ENCODE results near the gene EEF1AKMT3.

The EEF1AKMT3 gene

DNA sequence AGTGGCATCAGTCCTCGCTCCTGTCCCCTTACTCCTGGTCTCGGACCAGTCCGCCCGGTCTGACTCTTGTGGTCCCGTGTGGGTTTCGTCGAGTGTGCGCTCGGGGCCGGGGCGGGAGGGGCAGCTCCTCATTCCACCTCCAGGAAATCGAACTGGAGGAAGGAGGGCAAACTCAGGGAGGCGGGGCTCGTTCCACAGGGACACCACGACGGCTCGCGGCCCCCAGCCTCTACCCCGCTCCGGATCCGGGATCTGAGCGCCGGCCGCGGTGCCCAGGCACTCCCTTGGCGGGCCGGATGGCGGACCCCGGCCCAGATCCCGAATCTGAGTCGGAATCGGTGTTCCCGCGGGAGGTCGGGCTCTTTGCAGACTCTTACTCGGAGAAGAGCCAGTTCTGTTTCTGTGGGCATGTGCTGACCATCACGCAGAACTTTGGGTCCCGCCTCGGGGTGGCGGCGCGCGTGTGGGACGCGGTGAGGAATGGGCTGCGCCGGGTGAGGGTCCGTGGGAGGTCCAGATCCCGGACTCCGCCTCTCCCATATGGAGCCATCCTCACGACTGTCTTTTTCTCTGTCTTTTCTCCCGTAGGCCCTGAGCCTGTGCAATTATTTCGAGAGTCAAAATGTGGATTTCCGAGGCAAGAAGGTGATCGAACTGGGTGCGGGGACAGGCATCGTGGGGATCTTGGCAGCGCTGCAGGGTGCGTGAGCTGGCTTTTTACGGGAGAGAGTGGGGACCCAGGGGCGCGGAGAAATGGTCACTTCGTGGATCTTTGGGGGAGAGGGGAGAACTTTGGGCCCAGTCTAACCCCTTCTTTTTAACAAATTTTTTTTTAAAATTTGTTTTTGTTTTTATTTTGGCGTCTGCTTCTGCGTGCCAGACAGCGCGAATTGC, at the start of gene EEF1AKMT3:
Gene EEF1AKMT3 (plus strand): TSS at position 186 of the 894 bp plus-strand sequence. CDS start 111 bp downstream, at position 297.
- DNase-seq (ENCODE audit: low read depth) = no peak

DNA sequence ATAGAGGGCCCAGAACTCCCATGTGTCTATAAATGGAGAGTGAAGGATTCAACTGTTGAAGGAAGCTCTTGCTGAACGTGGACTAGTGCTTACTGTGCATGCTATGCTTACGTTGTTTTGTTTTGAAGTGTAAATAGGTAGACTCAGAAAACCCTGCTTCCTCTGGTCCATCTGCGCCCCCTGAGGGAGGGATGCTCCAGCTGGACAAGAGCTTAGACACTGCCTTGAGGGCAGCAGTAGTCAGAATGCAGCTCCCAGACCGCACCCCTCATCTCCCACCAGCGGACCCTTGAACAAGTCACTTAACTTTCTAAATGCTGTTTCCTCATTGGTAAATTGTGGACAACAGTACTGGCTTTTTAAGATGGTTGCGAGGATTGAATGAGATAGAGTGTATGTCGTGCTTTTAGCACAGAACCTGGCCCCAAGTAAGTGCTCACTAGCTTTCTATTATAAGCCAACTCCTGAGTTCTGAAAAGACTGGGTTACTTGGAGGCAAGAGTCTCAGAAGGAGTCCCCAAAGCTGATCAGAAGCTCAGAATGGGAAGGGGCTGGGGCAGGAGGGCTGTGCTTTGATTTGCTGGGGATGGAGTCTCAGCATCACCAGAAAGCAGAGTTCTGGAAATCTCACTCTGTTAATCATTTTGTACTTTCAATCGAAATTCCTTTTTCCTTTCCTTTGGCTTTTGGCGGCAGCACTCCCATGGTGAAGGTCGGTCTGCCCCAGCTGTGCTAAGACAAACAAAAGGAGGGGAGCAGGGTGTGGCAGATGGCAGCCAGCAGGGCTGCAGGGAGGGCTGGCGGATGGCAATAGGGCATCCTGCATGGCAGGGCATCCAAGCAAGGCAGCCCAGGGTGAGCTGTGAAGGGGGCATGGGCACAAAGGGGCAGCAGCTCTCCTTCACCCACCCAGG, 49.4 kb upstream of the EEF1AKMT3 start:
- DNase-seq (ENCODE audit: low read depth) = no peak

DNA sequence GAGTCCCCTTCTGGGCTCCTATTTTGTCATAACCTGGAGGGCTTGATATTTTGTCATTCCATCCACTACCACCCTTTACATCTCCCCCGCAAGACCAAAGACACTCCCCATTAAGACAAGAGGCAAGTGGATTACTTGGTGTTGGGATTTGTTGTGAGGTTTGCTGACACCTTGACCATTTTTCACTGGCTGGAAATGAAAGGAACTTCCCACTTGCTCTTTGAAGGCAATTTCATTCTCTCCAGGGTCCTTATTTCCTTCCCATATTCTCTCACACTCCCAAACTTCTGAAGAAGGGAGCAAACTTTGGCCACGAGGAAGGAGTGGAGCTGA, 48.8 kb upstream of the EEF1AKMT3 start:
- no peak for DNase-seq (ENCODE audit: low read depth)

DNA sequence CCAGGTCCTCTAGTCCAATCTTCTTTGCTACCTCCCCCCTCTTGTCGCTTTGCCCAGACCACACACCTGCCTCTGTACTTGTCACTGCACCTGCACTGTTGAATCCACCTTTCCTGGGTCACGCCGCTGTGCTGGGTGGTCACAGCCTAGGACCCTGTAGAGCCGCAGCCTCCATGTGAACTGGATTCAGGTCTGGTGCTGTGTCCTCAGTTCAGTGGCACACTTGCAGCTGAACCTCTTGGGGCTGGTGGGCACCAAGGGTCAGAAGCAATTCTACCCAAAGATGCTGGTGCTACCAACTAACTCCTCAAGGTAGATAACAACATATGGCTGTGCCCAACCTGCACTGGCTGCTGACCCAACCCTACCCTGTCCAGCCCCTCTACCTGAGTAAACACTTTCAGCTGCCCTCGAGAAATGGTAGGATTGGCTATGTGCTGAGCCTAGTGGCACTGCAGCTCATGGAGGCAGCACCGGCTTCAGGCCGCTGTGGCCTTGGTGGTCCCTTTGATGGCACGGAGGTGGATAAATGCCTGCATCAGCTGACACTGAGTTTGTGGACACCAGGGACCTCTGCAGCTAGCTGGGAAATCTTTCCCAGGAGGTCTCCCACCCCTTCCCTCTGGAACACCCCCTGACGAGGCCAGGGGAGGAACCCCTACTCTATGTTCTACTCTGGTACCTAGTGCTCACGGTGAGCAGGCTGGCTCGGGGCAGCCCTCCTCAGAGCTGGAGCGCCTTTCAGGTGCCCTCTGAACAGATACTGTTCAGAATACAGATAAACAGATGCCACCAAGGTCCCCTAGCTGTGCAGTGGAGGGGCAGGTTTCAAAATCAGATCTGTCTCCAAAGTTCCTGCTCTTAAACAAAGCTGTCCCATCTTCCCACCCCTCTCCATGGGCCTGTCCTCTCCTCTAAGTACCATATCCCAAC, 48.1 kb upstream of the EEF1AKMT3 start:
- no peak for DNase-seq (ENCODE audit: low read depth)

DNA sequence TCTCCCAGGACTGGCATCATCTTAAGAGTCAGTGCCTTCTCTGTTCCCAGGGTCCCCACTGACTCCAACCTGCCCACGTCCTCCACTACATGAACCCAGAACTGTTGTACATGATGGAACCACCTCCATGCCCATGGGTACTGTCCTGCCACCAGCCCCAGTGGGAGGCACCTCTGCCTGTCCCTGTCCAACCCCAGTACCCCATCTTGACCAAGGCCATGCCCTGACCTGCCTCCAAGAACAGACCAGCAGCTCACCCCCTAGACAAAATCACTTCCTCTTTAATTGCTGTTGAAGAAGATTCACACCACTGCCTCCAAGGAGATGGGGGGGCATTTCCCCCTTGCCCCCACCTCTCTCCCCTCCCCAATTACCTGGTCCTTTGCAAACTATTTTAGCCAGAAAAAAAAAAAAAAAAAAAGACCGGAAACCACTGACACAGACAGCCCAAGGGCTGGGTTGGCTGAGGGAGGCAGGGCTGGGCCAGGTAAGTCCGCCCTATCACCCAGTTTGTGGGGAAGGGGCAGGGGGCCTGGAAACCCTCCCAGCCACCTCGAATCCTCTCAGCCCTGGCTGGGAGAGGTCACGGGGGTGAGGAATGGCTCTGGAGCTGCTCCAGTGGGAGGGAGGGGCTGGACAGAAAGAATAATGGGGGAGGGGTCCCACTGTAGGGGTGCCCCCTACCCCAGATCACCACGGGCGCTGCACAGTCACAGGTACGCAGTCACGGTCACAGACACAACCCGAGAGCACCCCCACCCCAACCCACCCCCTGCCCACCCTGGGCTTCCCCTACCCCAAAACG, 47.3 kb upstream of the EEF1AKMT3 start:
- DNase-seq (ENCODE audit: low read depth) = no peak

DNA sequence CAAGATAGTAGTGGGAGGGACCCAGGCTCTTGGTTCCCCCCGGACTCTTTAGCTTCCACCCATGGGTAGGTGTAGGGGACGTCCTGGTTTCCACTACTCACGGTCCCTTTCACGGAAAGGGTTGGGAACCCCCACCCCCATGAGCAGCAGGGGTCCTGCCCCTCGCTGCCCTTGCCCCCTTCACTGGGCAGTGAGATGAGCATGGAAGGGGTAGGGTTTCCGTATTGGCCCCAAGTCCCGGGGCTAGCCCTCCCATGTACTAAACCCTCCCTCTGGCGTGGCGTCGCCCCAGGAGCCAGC, 46.6 kb upstream of the EEF1AKMT3 start:
- DNase-seq (ENCODE audit: low read depth) = no peak

DNA sequence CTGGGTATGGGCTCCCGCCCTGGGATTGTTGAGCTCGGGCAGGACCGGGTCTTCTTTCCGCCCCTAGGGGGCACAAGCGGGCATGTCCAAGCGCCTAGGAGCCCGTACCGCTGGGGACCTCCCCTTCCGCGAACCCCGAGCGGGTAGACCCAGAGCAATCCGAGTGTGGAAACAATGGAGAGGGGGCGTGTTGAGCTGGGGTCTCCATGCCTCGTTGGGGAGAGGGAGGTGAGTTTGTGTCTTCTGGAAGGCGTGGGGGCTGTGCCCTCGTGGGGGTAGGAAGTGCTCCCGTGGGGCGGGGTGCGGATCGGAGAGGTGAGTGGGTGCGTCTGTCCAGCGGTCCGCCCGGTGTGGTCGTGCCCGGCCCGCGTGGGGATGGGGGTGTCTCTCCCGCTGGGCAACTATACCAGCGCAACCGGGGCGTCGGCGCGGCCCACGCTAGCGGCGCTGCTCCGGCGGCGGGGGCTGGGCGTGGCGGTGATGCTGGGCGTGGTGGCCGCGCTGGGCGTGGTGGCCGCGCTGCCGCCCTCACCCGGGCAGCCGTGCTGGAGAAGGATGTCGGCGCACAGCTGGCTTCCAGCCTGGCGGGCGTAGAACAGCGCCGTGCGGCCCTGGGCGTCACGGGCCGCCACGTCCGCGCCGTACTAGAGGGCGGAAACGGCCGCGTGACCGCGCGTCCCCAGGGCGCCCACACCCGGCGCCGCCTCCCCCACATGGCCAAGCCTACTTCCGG, 46.1 kb upstream of the EEF1AKMT3 start:
- no peak for DNase-seq (ENCODE audit: low read depth)

DNA sequence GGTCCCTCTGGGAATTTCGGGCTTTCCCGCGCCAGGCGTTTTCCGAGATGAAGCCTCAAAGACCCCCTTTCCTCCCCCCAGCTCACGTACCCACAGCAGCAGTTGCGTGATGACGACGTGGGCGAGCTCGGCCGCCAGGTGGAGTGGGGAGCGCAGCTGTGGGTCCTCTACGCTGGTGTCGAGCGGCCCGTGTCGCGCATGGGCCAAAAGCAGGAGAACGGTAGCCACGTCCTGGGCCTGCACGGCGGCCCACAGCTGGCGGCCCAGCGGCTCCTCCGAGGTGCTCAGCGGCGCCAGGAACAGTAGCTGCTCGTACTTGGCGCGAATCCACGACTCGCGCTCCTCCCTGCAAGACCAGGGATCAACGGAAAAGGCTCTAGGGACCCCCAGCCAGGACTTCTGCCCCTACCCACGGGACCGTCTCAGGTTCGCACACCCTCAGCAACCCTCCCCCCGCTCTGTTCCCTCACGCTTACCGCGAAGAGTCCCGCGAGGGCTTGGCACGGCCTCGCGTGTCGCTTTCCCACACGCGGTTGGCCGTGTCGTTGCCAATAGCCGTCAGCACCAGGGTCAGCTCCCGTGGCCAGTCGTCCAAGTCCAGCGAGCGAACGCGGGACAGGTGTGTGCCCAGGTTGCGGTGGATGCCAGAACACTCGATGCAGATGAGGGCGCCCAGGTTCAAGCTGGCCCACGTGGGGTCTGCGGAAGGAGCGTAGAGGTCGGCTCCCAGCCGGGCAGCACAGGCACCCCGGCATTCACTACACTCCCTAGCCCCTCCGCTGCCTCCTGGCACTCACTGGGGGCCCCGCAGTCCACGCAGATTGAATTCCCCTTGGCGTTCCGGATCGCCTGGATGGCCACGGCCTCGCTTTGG, 45.3 kb upstream of the EEF1AKMT3 start:
- DNase-seq (ENCODE audit: low read depth) = no peak

DNA sequence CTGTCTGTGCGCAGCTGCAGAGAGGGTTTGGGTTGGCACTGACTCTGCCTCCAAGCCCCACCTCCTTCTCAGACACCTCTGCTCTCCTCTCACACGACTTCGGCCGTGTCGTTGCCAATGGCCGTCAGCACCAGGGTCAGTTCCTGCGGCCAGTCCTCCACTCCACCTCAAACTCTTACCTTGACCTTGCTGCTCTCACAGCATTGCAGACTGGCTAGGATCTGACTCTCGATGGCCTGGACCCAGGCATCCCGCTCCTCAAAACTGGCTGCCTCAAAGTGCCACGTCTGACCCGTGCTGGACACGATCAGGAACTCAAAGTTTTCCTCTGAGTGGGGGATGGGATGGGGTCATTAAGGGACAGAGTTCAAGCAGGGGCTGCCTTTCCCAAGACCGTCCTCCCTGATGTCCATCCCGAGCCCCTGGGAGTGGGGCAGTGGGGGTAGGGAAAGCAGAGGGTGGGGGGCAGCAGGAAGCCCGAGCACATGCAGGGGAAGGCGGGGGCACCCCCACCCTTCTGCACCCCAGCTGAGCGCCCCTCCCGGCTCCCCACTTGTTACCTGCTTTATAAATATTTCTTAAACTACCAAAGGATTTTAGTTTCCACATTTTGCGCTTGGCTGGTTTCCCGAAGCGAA, 44.5 kb upstream of the EEF1AKMT3 start:
- DNase-seq (ENCODE audit: low read depth) = no peak

DNA sequence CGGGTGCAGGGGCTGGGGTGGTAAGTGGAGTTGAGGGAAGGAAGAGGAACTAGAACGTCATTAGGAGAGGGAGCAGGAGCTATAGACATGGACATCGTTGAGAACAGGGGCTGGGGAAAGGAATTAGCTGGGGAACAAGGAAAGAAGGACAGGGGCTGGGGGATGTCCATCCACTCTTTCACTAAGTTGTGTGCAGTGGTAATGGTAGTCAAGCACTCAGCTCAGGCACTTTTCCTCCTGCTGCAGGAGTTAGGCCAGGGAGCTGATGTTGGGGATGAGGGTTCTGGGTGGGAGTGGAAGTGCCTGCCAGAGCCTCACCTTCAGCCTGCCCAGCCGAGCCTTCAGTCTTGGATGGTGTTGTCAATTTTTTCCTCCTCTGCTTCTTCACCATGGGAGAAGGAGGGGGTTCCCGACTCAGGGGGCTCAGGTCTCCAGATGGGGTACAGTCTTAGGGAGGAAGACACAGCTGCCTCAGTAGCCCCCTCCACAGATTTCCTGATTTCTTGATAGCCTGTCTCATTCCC, 43.0 kb upstream of the EEF1AKMT3 start:
- DNase-seq (ENCODE audit: low read depth) = no peak

DNA sequence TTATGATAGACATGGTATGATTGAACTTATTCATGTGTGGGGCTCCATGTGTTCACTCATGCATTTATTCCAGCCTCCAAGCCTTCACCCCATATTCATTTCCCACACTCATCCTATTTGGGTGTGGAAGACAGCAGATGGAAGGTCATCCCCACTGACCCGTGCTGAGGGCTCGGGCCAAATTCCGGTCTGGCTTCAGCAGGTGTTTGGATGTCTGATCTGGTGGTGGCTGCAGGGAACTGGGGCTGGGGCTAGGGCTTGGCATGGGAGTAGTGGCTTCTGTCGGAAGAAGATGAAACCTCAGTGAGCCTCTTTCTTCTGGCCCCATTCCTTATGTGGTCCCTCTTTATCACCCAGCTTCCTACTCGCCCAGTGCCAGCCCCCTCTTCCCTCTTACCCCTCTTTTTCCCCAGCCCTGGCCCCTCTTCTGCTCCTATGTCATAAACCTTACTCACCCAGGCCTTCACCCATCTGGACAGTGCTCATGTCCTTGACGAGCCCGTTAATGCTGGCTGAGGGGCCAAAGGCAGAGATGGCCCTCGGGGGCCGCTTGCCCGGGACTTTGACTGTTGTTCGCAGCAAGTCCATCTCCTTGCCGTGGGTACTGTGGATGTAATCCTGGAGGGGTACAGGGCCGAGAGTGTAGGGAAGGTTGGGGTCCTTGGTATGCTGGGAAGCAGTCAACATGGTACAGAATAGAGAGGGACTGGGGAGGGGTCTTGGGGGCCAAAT, 41.9 kb upstream of the EEF1AKMT3 start:
- DNase-seq (ENCODE audit: low read depth) = no peak

DNA sequence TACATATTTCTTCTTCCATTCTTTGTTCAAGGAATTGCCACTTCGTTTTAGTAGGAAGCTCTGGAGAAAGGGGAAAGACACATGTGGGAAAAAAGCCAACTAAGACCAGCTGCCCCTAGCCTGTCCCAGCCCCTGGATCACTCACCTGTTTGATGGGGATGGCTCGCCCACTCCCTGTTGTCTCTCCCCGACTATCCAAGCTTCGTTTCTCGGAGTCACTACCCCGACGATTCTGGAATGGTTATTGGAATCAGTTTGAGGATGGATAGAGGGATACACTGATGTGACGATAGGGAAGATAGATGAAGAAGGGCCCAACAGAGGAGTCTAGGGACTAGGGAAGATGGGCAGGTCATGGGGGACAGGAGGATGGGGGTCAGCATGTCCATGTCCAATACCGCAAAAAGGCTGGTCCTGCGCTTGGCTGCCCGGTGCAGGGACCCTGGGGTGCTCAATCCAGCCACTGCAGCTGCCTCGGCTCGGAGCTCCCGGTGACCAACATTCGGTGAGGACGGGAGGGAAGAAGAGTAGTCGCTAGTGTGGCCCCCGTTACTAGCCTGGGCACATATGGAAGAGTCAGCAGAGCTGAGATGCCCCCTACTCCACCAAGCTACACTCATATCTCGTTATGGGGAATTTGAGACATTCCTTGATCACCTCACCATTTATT, 40.9 kb upstream of the EEF1AKMT3 start:
- DNase-seq (ENCODE audit: low read depth) = no peak

DNA sequence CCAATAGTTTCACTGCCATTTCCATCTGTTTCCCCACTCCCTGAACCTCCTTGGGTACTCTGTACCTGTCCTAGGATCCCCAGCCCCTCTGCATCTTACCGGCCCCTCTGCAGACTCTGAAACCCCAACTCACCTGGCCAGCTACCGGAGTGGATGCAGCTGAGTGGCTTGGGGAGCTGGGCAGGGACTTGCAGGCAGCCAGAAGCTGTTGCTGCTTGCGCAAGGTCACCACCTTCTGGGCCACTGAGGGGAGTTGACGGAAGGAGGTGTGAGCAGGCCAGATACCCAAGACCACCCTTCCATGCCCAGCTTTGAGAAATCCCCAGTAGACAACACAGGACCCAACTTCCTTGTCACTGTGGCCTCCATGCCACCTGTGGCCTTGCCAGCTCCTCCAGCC, 40.1 kb upstream of the EEF1AKMT3 start:
- no peak for DNase-seq (ENCODE audit: low read depth)

DNA sequence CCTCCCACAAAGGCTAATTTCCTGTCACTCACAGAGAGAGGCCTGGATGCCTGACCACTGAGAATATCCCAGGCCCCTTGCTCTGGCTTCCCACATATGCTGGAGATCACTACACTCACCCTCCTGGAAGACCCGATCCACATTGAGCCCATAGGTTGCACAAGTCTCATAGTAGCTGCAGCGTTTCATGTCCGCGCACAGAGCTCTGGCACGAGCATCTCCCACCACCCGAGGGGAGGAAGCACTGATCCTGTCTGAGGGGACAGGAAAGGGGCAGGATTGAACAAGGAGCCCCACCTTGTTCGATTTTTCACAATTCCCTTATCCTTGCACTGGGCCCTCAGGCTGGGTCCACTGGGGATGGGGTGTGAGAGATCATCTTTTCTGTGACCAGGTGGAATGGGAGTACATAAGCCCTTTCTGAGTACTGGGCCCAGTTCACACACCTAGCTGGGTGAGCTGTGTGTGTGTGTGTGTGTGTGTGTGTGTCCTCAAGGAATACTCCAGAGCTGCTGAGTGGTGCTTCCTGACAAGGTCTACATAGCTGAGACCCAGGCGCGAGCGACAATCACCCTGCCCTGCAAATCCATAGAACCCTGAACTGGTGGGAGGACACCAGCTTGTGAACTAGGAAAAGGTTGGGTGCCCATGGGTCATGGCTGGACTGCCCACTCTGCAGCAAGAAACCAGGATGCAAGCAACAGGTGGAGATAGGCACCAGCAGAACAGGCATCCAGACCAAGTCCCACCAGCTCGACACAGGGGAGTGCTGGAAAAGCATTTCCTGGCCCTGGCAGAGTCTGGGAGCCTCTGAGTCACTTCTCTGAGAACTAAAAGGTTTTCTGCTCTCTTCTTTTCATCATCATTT, 39.5 kb upstream of the EEF1AKMT3 start:
- DNase-seq (ENCODE audit: low read depth) = no peak

DNA sequence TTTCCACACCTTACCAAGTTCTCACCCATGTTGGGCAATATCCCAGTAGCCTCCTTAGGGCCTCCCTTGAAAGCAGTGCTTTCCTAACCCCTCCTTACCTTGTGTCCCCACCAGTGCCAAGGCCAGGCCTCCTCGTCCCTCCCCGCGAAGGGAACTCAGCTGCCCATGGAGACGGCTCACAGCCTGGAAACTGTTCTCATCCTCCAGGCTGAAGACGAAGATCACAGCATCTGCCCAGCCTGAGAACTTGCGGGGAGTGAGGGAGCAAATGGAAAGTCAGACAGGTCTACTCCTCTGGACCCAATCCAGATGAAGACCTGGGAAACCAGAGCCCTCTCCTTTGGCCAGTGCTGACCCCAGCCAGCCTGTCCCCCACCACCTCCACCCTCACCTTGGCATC, 38.5 kb upstream of the EEF1AKMT3 start:
- DNase-seq (ENCODE audit: low read depth) = no peak

DNA sequence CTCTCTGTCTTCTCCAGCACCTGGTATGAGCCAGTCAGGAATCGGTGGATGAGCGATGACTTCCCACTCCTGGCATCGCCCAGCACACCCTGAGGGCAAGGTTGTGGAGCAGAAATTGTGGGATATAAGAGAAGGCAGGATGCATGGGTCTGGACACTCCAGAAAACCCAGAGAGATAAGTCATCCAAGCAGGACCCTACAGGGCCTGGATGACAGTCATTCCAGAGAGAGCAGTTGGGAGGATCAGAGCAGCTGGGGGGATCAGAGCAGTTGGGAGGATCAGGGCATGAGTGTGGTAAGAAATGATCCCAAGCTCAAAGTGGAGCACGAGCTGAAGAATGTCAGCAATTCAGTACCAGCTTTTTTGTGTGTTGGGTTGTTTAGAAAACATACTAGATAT, 37.8 kb upstream of the EEF1AKMT3 start:
- no peak for DNase-seq (ENCODE audit: low read depth)

All from stimulated activated CD8-positive, alpha-beta memory T cell treated with anti-CD3 and anti-CD28 coated beads, Interleukin-12 subunit alpha, Interleukin-12 subunit beta, amount 100 ng/mL, for 4 hours (primary cell).